Fibroblast of pulmonary artery (primary cell): ENCODE data around the gene TFPT.

Source experiments
- DNase-seq: peaks from one replicate; pipeline ENCODE4 v3.0.0-alpha.2; 2010; ENCODE audit warnings: low read depth
- H3K4me3 ChIP-seq: replicated peaks from 2 replicates; pipeline ENCODE4 v1.5.1; 2011; ENCODE audit warnings: low read depth, mild to moderate bottlenecking, control low read depth, low read length, moderate library complexity
- TF ChIP-seq, protein P1 (sequence below): IDR thresholded peaks from 2 replicates; pipeline ENCODE4 v1.5.1; 2011; ENCODE audit warnings: mild to moderate bottlenecking, control low read depth, low read length, inconsistent platforms; ENCODE audit errors: missing control alignments

Gene TFPT

DNA sequence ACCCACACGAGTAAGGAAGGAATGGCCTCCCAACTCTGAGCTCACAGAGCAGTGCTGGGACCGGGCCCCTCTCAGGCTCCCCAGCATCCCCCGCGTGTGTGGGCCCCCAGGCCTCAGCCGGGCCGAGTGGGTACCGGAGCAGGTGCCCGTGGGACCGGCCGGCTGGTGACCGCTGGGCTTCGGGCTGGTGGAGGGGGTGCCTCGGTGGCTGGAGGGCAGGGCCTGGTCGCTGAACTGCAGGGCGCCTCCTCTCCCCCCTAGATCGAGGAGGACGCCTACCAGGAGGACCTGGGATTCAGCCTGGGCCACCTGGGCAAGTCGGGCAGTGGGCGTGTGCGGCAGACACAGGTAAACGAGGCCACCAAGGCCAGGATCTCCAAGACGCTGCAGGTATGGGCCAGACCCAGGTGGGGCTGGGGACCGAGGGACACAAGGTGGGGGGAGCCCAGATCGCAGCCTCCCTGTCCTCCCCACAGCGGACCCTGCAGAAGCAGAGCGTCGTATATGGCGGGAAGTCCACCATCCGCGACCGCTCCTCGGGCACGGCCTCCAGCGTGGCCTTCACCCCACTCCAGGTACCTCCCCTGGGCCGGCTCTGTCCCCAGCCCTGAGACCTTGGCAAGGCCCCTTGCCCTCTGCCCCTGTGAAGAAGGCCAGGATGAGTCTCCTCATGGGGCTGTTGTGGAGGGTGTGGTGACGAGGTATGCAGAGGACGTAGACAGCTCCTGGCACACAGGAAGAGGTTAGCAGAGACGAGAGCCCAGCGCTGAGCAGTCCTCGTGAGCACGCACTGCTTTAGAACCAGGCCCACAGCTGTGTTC lies 13.5 kb upstream of the TFPT start:
- TF ChIP-seq, protein P1, sequence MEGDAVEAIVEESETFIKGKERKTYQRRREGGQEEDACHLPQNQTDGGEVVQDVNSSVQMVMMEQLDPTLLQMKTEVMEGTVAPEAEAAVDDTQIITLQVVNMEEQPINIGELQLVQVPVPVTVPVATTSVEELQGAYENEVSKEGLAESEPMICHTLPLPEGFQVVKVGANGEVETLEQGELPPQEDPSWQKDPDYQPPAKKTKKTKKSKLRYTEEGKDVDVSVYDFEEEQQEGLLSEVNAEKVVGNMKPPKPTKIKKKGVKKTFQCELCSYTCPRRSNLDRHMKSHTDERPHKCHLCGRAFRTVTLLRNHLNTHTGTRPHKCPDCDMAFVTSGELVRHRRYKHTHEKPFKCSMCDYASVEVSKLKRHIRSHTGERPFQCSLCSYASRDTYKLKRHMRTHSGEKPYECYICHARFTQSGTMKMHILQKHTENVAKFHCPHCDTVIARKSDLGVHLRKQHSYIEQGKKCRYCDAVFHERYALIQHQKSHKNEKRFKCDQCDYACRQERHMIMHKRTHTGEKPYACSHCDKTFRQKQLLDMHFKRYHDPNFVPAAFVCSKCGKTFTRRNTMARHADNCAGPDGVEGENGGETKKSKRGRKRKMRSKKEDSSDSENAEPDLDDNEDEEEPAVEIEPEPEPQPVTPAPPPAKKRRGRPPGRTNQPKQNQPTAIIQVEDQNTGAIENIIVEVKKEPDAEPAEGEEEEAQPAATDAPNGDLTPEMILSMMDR: no peak
- no peak overlapping the region for H3K4me3 ChIP-seq
- DNase-seq: no peak

DNA sequence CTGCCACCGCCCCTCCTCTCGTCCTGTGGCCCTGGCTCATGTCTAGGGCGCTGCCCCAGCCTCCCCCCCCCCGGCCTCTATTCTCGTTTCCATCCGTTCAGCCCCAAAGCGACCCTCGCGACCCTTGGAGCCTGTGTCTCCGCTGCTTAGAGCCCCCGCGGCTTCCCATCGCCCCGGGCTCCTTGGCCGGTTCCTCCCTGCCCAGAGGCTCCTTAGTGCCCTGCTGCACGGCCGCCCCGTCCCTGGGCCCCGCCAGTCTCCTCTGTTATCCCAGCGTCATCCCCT lies 12.9 kb upstream of the TFPT start:
- no peak for DNase-seq
- TF ChIP-seq, protein P1: no peak
- no peak overlapping the region for H3K4me3 ChIP-seq

DNA sequence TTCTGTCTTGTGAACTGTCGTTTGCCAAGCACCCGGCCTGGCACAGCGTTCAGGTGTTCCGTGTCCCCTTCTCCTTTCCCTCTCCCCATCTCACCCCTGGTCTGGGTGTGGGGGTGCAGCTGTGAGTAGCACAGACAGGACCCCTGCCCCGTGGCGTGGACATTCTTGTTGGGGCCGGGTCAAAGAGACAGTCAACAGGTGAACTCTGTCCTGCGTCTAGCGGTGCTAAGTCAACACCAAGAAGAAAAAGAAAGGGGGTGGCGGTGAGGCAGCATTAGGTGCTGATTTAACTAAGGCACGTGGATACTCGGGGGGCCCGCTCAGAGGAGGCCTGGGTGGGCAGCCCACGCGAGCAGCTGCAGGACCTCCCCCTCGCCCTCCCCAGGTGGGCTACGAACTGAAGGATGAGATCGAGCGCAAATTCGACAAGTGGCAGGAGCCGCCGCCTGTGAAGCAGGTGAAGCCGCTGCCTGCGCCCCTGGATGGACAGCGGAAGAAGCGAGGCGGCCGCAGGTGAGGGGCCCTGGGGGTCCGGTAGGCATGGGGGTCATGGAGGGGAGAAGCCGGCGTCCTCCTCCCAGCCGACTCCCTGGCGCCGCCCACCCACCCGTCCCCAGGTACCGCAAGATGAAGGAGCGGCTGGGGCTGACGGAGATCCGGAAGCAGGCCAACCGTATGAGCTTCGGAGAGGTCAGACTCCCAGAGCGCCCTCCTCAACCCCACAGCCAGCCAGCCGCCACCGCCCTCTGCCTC lies 12.4 kb upstream of the TFPT start:
- TF ChIP-seq, protein P1: no peak
- no peak overlapping the region for H3K4me3 ChIP-seq

DNA sequence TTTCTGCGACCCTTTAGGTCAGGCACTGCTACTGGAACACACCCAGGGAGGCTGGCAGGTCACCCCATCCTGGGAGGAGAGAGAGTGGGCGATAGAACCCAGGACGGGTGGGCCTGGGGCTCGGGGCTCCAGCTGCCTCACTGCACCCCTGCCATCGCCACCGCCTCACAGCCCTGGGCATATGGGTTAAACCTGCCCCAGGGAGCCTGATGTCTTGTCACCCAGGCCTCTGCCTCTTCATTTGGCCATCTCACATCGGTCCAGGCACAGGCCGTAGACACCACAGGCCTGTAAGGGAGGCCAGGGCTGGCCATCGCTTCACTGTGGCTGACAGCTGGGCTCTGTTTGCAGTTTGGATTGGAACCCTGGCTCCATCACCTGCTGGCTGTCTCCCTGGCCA lies 10.3 kb upstream of the TFPT start:
- TF ChIP-seq, protein P1: no peak
- DNase-seq: no peak

More for the DNA sequence above, 12.4 kb upstream of the TFPT start:
- DNase-seq: no peak

DNA sequence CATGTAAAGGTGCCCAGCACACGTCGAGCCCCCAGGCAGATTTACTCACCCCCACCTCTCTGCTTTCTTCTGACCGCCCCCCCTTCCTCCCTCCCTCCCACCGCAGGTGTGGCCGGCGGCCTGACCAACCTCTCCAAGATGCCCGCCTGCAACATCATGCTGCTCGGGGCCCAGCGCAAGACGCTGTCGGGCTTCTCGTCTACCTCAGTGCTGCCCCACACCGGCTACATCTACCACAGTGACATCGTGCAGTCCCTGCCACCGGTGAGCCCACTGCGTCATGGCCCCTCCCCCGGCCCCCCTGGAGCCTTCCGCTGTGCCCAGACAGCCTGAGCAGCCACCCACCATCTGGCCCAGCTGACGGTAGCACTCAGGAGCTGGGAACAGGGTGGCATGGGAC lies 8.9 kb upstream of the TFPT start:
- no peak overlapping the region for H3K4me3 ChIP-seq
- no peak for DNase-seq
- TF ChIP-seq, protein P1: no peak

More for the DNA sequence above, 10.3 kb upstream of the TFPT start:
- H3K4me3 ChIP-seq: no peak overlapping the region

DNA sequence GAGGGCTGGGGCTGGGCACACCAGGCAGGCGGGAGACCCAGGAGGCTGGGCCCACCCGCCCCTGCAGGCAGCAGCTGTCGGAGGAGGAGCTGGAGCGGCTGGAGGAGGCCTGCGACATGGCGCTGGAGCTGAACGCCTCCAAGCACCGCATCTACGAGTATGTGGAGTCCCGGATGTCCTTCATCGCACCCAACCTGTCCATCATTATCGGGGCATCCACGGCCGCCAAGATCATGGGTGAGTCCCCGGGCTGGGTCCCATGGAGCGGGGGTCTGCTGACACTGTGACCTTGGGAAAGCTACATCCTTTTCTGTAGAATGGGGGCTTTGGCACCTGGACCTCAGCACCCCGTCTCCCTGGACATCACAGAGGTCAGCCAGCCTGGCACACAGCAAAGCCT lies 8.2 kb upstream of the TFPT start:
- DNase-seq: no peak
- TF ChIP-seq, protein P1: no peak
- H3K4me3 ChIP-seq: no peak overlapping the region
